HG03039 (cell line): ENCODE results near the gene C4orf17.
"Not testable (repeated sequence)": the region's sequence is repeated elsewhere in the genome, so short reads cannot be mapped to it uniquely, and the experiment has no call there.

Source experiments
- ATAC-seq: cut with Tn5 transposase; IDR thresholded peaks from one replicate; pipeline ENCODE4 v1.9.1; 2021; ENCODE audit warnings: mild to moderate bottlenecking, moderate library complexity; ENCODE audit not compliant: unreplicated experiment

Gene C4orf17

GRCh38 chr4:99510721-99511120 lies at the start of gene C4orf17:
TSS of gene C4orf17 (plus strand) at chr4:99511021. CDS start at chr4:99513082, 2,061 bp downstream.
- ATAC-seq, result no peak

GRCh38 chr4:99461623-99462401 lies 49.0 kb upstream of the C4orf17 start:
- no peak for ATAC-seq

- ATAC-seq, result peak; percentile 97
Observed at GRCh38 chr4:99462875-99463464, 47.9 kb upstream of the C4orf17 start.

- no peak for ATAC-seq
Observed at GRCh38 chr4:99463566-99463965, 47.3 kb upstream of the C4orf17 start.

- ATAC-seq, result no peak
Observed at GRCh38 chr4:99467887-99468286, 42.9 kb upstream of the C4orf17 start.

- ATAC-seq, result no peak
Observed at GRCh38 chr4:99468889-99469288, 41.9 kb upstream of the C4orf17 start.

GRCh38 chr4:99471349-99471748 lies 39.5 kb upstream of the C4orf17 start:
- ATAC-seq, result no peak

GRCh38 chr4:99471896-99472295 lies 38.9 kb upstream of the C4orf17 start:
- no peak for ATAC-seq

GRCh38 chr4:99473131-99473530 lies 37.7 kb upstream of the C4orf17 start:
- no peak for ATAC-seq

GRCh38 chr4:99483636-99484035 lies 27.2 kb upstream of the C4orf17 start:
- no peak for ATAC-seq

GRCh38 chr4:99485212-99485611 lies 25.6 kb upstream of the C4orf17 start:
- ATAC-seq, result no peak

- ATAC-seq, result not testable (repeated sequence)
Observed at GRCh38 chr4:99486648-99487047, 24.2 kb upstream of the C4orf17 start.

GRCh38 chr4:99490286-99490685 lies 20.5 kb upstream of the C4orf17 start:
- ATAC-seq, result no peak

GRCh38 chr4:99504804-99505502 lies 5.9 kb upstream of the C4orf17 start:
- no peak for ATAC-seq

GRCh38 chr4:99506781-99507180 lies 4.0 kb upstream of the C4orf17 start:
- no peak for ATAC-seq

- ATAC-seq, result no peak
Observed at GRCh38 chr4:99507349-99507748, 3.5 kb upstream of the C4orf17 start.

GRCh38 chr4:99507762-99508161 lies 3.1 kb upstream of the C4orf17 start:
- ATAC-seq, result no peak

GRCh38 chr4:99518601-99519295 lies 7.9 kb downstream of the C4orf17 start:
- no peak for ATAC-seq

- ATAC-seq, result no peak
Observed at GRCh38 chr4:99529228-99529627, 18.4 kb downstream of the C4orf17 start.

GRCh38 chr4:99529956-99530355 lies 19.1 kb downstream of the C4orf17 start:
- no peak for ATAC-seq

GRCh38 chr4:99534699-99535098 lies 23.9 kb downstream of the C4orf17 start:
- not testable (repeated sequence) for ATAC-seq
